CD4-positive, alpha-beta T cell treated with Interleukin-4 for 4 hours (primary cell): ENCODE measurements around the gene FARP1.
"Not testable (repeated sequence)": the region's sequence is repeated elsewhere in the genome, so short reads cannot be mapped to it uniquely, and the experiment has no call there.

Experiments used
- DNase-seq: peaks from one replicate; pipeline ENCODE4 v3.0.0-alpha.2; 2020

Gene FARP1

GRCh38 chr13:98206946-98207345, 64.1 kb downstream of the FARP1 start:
- DNase-seq: no peak

- DNase-seq: no peak
These were observed 64.5 kb downstream of the FARP1 start for GRCh38 chr13:98207416-98207815.

GRCh38 chr13:98208606-98209005, 65.7 kb downstream of the FARP1 start:
- no peak for DNase-seq

GRCh38 chr13:98212763-98213162, 69.9 kb downstream of the FARP1 start:
- no peak for DNase-seq

- DNase-seq: no peak
These were observed 70.5 kb downstream of the FARP1 start for GRCh38 chr13:98213354-98213753.

DNA sequence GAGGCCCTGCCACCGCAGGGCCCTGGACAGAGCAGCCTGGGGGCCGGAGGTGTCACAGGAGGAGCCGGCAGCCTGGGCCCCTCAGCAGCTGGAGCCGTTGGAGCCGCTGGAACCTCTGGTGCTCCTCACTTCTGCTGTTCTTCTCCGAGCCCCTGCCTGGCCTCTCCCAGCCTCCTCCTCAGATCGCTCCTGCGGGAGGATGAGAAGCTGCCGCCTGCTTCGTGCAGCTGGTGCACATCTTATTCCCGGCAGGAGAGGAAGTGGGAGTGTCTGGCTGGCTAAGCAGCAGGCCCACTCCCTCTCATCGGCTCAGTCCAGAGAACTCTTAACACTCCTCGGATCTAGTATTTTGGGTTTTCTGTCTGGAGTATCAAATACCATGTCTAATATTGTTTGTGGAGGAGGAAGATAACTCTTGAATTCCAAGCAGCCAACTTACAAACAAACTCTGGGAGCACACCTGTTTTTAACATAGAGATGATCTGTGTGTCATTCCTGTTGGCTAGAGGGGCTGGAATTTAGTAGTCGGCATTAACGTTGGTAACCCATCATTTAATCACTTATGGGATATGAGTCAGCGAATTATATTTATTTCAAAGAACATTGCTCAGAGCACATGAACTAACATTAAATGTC, 71.2 kb downstream of the FARP1 start:
- no peak for DNase-seq

- no peak for DNase-seq
These were observed 71.8 kb downstream of the FARP1 start for GRCh38 chr13:98214707-98215106.

GRCh38 chr13:98215508-98215907, 72.6 kb downstream of the FARP1 start:
- DNase-seq: no peak

DNA sequence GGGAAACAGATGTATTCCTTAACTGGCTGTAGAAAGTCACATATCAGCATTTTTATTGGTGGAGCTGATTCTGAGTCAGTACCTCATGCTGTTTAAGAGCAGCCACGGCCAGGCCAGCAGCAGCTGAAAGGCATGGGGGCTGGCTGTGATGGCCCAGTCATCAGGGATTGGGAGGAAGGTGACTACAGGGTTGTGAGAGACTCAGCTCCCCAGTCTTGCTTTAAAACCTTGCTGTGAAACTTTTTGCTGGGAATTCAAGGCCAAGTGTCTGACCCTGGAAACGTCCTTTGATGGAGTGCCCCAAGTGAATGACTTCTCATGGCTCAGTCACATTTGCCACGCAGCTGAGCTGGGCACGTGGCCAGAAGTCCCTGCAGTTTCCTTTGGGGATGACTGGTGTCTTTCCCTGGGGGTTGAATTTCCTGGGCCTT, 73.3 kb downstream of the FARP1 start:
- no peak for DNase-seq

- DNase-seq: no peak
These were observed 73.9 kb downstream of the FARP1 start for GRCh38 chr13:98216711-98217285.

- DNase-seq: no peak
These were observed 74.7 kb downstream of the FARP1 start for GRCh38 chr13:98217597-98217996.

GRCh38 chr13:98219685-98220084, 76.8 kb downstream of the FARP1 start:
- DNase-seq: no peak

- DNase-seq: no peak
These were observed 77.4 kb downstream of the FARP1 start for GRCh38 chr13:98220271-98220791.

DNA sequence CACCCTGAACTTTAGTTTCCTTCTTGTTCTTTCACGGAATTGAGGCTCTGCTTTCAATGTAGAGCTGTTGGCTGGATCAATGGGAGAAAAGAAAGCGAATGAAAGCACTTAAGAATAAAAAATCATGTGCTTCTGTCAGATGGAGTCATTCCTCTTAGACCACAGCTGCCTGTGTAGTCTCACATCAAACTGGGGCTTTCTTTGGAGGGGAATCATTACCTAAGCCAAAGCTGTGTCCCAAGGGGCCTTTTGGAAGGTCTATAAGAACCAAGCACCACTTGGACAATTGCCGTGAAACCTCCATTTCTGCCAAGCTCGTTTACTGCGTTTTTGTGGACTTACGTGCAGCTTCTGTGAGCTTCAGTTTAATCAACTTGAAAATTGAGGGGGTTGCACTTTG, 78.3 kb downstream of the FARP1 start:
- DNase-seq: no peak

DNA sequence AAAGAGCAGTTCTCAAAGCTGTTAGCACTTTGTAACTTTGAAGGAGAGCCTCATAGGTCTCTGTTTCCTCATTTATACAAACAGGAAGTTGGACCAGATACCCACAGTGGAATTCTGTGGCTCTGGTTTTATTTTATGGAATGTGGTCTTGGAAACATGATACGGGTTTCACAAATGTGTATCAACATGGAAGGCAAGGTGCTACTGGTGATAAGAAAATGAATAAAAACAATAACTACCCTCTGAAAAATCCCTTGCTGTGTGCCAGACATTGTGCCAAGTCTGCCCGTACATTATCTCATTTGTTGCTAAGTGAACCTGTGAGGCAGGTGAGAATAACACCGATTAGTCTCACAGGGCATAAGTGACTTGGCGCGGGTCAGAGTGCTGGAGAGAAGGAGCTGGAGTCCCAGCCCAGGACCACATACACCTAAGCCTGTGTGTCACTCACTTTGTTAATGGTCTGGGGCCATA, 79.2 kb downstream of the FARP1 start:
- no peak for DNase-seq

GRCh38 chr13:98222816-98223215, 79.9 kb downstream of the FARP1 start:
- no peak for DNase-seq

- DNase-seq: no peak
These were observed 80.8 kb downstream of the FARP1 start for GRCh38 chr13:98223741-98224140.

DNA sequence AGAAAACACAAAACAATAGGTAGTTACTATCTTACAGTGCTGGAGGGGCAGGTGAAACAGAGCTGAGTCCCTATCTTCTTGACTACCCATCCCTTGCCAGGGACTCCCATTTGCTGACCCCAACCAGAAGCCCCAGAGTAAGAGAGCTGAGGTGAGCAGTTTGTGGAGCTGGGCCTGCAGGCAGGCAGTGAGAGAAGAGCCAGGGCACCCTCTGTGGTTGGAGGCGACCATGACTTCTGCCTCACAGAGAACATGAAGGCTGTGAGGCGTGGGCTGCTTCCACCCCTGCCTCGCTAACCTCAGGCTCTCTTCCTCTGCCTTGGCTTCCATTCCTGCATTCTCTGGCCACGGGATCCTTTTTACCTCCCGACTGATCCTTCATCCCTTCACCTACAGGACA, 81.7 kb downstream of the FARP1 start:
- no peak for DNase-seq

GRCh38 chr13:98225036-98225940, 82.4 kb downstream of the FARP1 start:
- DNase-seq: no peak

- DNase-seq: no peak
These were observed 83.6 kb downstream of the FARP1 start for GRCh38 chr13:98226496-98226895.

- DNase-seq: no peak
These were observed 85.9 kb downstream of the FARP1 start for GRCh38 chr13:98228661-98229341.

GRCh38 chr13:98230762-98231161, 87.9 kb downstream of the FARP1 start:
- not testable (repeated sequence) for DNase-seq

GRCh38 chr13:98232456-98232855, 89.6 kb downstream of the FARP1 start:
- no peak for DNase-seq
